HG02678 (cell line): ENCODE results near the gene ACVR1B.

Source experiments
- ATAC-seq: cut with Tn5 transposase; IDR thresholded peaks from one replicate; pipeline ENCODE4 v1.9.1; 2021; ENCODE audit warnings: mild to moderate bottlenecking, moderate library complexity; ENCODE audit not compliant: unreplicated experiment

The ACVR1B gene

GRCh38 chr12:52020539-52021336, 69.2 kb downstream of the ACVR1B start:
- ATAC-seq, result no peak

GRCh38 chr12:52022841-52023181, 71.3 kb downstream of the ACVR1B start:
- ATAC-seq, result peak; percentile 6

- peak; percentile 47 for ATAC-seq
These were observed 71.9 kb downstream of the ACVR1B start for GRCh38 chr12:52023182-52023975.

GRCh38 chr12:52023976-52024688, 72.6 kb downstream of the ACVR1B start:
- ATAC-seq, result no peak

- no peak for ATAC-seq
These were observed 73.3 kb downstream of the ACVR1B start for GRCh38 chr12:52024845-52025230.

- no peak for ATAC-seq
These were observed 74.8 kb downstream of the ACVR1B start for GRCh38 chr12:52026263-52026662.

GRCh38 chr12:52027085-52027843, 75.8 kb downstream of the ACVR1B start:
- no peak for ATAC-seq

GRCh38 chr12:52029685-52030084, 78.2 kb downstream of the ACVR1B start:
- no peak for ATAC-seq

GRCh38 chr12:52032446-52032803, 80.9 kb downstream of the ACVR1B start:
- no peak for ATAC-seq

- peak; percentile 94 for ATAC-seq
These were observed 81.4 kb downstream of the ACVR1B start for GRCh38 chr12:52032804-52033445.

GRCh38 chr12:52033446-52034140, 82.1 kb downstream of the ACVR1B start:
- ATAC-seq, result no peak

GRCh38 chr12:52035190-52035589, 83.7 kb downstream of the ACVR1B start:
- no peak for ATAC-seq

GRCh38 chr12:52035926-52036325, 84.4 kb downstream of the ACVR1B start:
- ATAC-seq, result no peak

- ATAC-seq, result no peak
These were observed 85.2 kb downstream of the ACVR1B start for GRCh38 chr12:52036587-52037171.

GRCh38 chr12:52037248-52037861, 85.9 kb downstream of the ACVR1B start:
- no peak for ATAC-seq

- no peak for ATAC-seq
These were observed 86.9 kb downstream of the ACVR1B start for GRCh38 chr12:52038447-52038846.

- ATAC-seq, result no peak
These were observed 89.5 kb downstream of the ACVR1B start for GRCh38 chr12:52041035-52041434.

GRCh38 chr12:52041695-52042123, 90.2 kb downstream of the ACVR1B start:
- ATAC-seq, result no peak
